NCI-H1930 (cell line): ENCODE data around the gene GNA12.
"Not testable (repeated sequence)": the region's sequence is repeated elsewhere in the genome, so short reads cannot be mapped to it uniquely, and the experiment has no call there.

Source experiments
- DNase-seq, 2 experiments: peaks; one replicate each; lab custom pipeline; 2025; lab: John Stamatoyannopoulos, UW

The GNA12 gene

GRCh38 chr7:2713370-2713769, 130.7 kb downstream of the GNA12 start:
- DNase-seq: no peak

GRCh38 chr7:2711895-2712675, 132.0 kb downstream of the GNA12 start:
- DNase-seq: no peak

- no peak for DNase-seq
Measured at GRCh38 chr7:2710901-2711551, 133.1 kb downstream of the GNA12 start.

GRCh38 chr7:2710286-2710655, 133.8 kb downstream of the GNA12 start:
- no peak for DNase-seq

- DNase-seq: peak; percentile 2 to 58
Measured at GRCh38 chr7:2709553-2710285, 134.4 kb downstream of the GNA12 start.

GRCh38 chr7:2708547-2709310, 135.4 kb downstream of the GNA12 start:
- DNase-seq: no peak

- no peak for DNase-seq
Measured at GRCh38 chr7:2708041-2708440, 136.1 kb downstream of the GNA12 start.

- DNase-seq: no peak
Measured at GRCh38 chr7:2707481-2707880, 136.6 kb downstream of the GNA12 start.

- no peak for DNase-seq
Measured at GRCh38 chr7:2706685-2707126, 137.4 kb downstream of the GNA12 start.

GRCh38 chr7:2705371-2706096, 138.6 kb downstream of the GNA12 start:
- no peak for DNase-seq

- DNase-seq: no peak
Measured at GRCh38 chr7:2702594-2702957, 141.5 kb downstream of the GNA12 start.

- DNase-seq: no peak
Measured at GRCh38 chr7:2701832-2702593, 142.1 kb downstream of the GNA12 start.

- DNase-seq: no peak
Measured at GRCh38 chr7:2701424-2701823, 142.7 kb downstream of the GNA12 start.

GRCh38 chr7:2700141-2700850, 143.8 kb downstream of the GNA12 start:
- no peak for DNase-seq

- DNase-seq: no peak
Measured at GRCh38 chr7:2699289-2699620, 144.9 kb downstream of the GNA12 start.

GRCh38 chr7:2698581-2699288, 145.4 kb downstream of the GNA12 start:
- DNase-seq: no peak

- not testable (repeated sequence) for DNase-seq
Measured at GRCh38 chr7:2694122-2694436, 150.0 kb downstream of the GNA12 start.

GRCh38 chr7:2693420-2694121, 150.5 kb downstream of the GNA12 start:
- DNase-seq: not testable (repeated sequence)

GRCh38 chr7:2692543-2692942, 151.6 kb downstream of the GNA12 start:
- no peak for DNase-seq
